Stimulated activated naive CD4-positive, alpha-beta T cell (primary cell): ENCODE results near the gene TEN1.
A peak's percentile ranks its signal among the peaks of the same experiment; 100 is the strongest.

ENCODE experiments used
- DNase-seq, 6 experiments: peaks; one replicate each; lab custom pipeline; 2025; lab: John Stamatoyannopoulos, UW

The TEN1 gene

DNA sequence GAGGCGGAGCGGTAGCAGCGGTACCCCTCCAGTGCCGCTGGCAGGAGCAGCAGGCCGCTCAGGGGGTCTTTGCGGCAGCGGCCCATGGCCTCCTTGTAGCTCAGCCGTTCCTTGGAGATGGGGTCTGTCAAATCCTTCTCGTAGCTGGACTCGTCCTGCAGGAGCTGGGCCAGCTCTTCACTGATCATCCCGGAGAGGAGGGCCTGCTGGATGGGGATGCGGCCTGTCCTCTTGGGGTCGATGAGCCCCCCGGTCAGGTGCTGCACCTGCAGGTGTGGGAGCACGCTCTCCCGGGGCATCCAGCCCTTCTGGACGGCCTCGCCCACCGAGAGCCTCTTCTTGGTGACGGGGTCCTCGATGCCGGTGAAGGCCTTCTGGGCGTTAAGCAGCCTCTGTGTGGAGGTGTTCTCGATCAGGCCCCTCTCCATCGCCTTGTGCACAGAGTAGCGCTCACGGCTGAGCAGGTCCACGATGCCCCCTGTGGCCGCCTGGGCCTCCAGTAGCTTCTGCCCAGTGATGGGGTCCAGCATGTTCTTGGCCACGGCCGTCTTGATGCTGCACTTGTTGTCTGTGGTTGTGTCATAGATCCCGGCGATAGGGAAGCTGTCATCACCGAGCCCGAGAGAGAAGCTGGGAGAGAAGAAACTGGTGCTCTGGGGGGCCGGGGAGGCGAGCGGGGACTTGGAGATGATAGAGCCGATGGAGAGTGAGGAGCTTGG, 28.2 kb downstream of the TEN1 start:
- DNase-seq = no peak

DNA sequence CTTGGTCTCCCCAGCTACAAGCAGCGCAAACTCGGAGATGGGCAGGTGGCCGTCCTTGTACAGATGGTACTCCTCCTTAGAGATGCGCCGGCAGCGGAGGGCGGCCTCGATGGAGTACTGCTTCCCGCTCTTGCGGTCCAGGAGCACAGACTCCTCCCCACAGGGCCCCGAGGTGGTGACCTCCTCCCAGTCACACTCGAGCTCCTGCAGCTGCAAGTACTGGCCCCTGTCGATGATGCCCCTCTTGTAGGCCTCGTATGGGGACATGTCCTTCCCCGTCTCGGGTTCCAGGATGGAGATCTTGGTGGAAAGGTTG, 28.8 kb downstream of the TEN1 start:
- no peak for DNase-seq

GRCh38 chr17:76008208-76008607, 29.2 kb downstream of the TEN1 start:
- no peak for DNase-seq

GRCh38 chr17:76008630-76009425, 29.8 kb downstream of the TEN1 start:
- no peak for DNase-seq

- DNase-seq = no peak
These were observed 30.4 kb downstream of the TEN1 start for GRCh38 chr17:76009447-76009846.

- no peak for DNase-seq
These were observed 31.1 kb downstream of the TEN1 start for GRCh38 chr17:76009969-76010661.

- no peak for DNase-seq
These were observed 32.9 kb downstream of the TEN1 start for GRCh38 chr17:76011951-76012350.

- DNase-seq = no peak
These were observed 34.4 kb downstream of the TEN1 start for GRCh38 chr17:76013377-76013932.

- peak; percentile 61 to 84 (median 69) for DNase-seq
These were observed 35.3 kb downstream of the TEN1 start for GRCh38 chr17:76014100-76014924.

- DNase-seq = no peak
These were observed 35.9 kb downstream of the TEN1 start for GRCh38 chr17:76014925-76015261.

DNA sequence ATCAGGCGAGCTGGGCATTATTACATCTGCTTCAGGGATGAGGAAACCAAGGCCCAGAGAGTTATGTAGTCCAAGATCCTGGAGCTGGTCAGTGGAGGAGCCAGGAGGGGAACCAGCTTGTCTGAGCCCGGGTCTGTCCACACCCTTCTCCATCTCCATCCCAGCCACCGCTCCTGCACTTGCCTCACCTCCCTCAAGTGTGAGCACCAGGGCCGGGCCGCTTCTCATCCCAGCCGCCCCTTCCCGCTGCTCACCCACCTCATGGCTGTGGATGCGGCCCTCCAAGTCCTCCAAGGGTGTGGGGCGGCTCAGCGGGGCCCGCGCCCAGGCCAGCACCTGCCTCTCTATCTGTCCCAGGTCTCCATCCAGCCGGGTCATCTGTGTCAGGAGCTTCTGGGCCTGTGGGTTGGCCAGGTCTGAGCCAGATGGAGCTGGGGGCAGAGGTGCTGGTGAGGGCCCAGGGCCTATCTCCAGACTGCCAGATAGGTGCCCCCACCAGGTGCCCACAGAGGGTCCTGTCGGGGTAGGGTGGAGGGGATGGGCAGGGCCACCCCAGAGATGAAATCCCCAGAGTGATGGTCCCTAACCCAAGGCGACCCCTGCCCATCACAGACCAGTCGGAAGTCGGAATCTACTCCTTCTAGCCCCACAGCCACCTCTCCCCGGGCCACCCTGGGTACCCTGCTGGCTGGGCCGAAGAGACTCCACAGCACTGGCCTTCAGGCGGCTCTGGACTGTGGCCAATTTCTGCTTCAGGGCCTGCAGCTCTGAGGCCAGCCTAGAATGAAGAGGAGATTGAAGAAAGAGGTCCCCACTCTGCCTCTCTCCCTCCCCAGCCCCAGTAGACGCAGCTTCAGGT, 38.7 kb downstream of the TEN1 start:
- no peak for DNase-seq

DNA sequence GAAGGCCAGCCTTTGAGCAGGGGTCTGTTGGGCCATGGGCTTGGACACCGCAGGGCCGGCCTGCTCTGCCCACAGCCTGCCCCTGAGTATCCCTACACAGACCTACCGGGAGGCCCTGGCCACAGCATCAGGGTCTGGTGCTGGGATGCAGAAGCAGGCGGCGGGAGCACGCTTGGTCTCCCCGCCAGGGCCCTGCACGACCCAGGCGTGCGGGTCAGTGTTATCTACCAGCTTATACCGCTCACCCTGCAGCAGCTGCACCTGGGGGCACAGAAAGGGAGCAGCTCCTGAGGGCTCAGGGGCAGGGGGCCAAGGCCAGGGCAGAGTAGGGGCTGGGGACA, 39.3 kb downstream of the TEN1 start:
- no peak for DNase-seq

- no peak for DNase-seq
These were observed 39.8 kb downstream of the TEN1 start for GRCh38 chr17:76018801-76019200.

DNA sequence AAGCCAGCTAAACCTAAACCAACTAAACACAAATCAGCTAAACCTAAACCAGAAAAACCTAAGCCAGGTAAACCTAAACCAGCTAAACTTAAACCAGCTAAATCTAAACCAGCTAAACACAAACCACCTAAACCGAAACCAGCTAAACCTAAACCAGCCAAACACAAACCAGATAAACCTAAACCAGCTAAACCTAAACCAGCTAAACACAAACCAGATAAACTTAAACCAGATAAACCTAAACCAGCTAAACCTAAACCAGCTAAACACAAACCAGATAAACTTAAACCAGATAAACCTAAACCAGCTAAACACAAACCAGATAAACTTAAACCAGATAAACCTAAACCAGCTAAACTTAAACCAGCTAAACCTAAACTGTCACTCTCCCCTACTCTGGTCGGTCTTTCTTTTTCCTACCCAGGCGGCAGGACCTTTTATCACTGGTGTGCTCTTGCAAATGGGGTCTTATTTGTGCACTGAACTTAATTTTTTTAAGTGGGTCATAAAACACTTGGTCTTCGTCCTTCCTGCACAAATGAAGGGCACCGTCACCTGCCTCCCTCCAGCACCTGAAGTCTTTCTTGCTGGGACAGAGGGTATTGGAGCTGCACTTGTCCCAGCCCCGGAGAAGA, 40.9 kb downstream of the TEN1 start:
- no peak for DNase-seq

GRCh38 chr17:76022285-76022684, 43.2 kb downstream of the TEN1 start:
- no peak for DNase-seq

- DNase-seq = no peak
These were observed 44.2 kb downstream of the TEN1 start for GRCh38 chr17:76022973-76023899.

DNA sequence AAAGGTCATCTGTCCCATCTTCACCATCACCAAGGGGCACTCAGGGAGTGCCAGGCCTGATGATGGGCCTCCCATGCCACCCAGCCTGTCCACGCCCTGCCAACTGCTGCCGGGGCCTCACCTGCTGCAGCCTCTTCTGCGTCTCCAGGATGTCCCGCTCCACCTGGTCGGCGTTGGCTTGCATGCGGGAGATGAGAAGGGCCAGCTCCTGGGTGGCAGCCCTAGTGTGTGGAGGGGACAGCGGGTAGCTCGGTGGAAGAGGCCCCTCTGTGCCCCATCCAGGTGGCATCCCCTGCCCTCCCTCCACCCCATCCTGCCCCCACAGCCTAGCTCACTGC, 44.8 kb downstream of the TEN1 start:
- no peak for DNase-seq

- DNase-seq = no peak
These were observed 45.3 kb downstream of the TEN1 start for GRCh38 chr17:76024353-76024752.

DNA sequence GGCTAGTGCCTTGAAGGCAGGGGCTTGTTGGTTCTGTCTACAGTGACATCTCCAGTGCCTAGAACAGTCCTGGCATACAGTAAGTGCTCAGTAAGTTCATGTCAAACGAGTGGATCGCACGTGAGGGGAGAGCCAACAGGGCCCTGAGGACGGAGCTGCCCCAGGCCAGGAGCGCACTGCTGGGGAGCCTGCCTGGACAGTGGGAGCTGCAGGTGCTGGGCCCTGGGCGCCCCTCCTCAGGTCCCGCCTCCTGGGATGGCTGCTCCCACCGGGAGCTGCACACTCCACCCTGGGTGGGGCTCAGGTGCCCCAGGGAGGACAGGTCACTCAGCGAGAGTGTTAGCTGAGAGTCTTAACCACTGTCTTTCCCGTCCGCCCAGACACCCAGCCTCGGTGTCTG, 46.3 kb downstream of the TEN1 start:
- DNase-seq = no peak

DNA sequence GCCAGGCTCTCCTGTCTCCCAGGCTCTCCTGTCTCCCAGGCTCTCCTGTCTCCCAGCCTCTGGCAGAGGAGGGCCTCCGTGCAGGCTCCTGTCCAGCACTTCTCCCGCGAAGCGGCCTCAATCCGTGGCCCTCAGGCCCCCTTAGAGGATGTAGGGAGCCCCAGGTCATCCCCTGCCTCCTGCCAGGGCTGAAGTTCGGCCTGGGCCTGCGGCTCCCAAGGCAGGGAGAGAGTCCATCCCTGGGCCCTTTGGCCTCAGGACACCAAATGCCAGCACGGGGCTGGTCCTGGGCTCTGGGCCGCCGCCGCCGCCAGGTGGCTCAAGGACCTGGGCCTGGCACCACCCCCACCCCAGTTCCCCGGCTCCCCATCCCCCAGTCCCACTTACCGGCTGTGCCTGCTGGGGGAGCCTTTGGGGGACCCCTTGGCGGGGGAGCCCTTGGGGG, 47.7 kb downstream of the TEN1 start:
- DNase-seq = no peak
